K562 (cell line): ENCODE data around the gene CLTA. TPM values are rescaled to one million over a fixed set of nuclear protein-coding genes. Genes with fewer than 3 reads are reported as not detected.

Source experiments
- ARID2 ChIP-seq: fragments of 450-650 bp; IDR thresholded peaks from 2 replicates; pipeline ENCODE4 v1.6.1; 2017; ENCODE audit warnings: antibody characterized with exemption, mild to moderate bottlenecking
- BCOR ChIP-seq: fragments of 450-650 bp; IDR thresholded peaks from 2 replicates; pipeline ENCODE4 v1.6.1; 2016
- CAMTA2 ChIP-seq: fragments of 250-450 bp; sonication (Bioruptor Pico); conservative IDR thresholded peaks from 2 replicates; pipeline ENCODE4 v1.5.1; 2022
- DMBX1 ChIP-seq: fragments of 250-450 bp; sonication (Bioruptor Pico); IDR thresholded peaks from 2 replicates; pipeline ENCODE4 v1.8.0; 2022; ENCODE audit warnings: inconsistent platforms, mild to moderate bottlenecking, moderate library complexity, borderline replicate concordance
- E2F1 ChIP-seq: sonication (generic); formaldehyde crosslinking; IDR thresholded peaks from 2 replicates; pipeline ENCODE4 v1.8.1; 2023; ENCODE audit warnings: mild to moderate bottlenecking, missing genetic modification reagents, moderate library complexity
- EHMT2 ChIP-seq: fragments of 450-650 bp; IDR thresholded peaks from 2 replicates; pipeline ENCODE4 v1.6.1; 2018; ENCODE audit warnings: antibody characterized with exemption
- ESRRA ChIP-seq: fragments of 450-650 bp; IDR thresholded peaks from 2 replicates; pipeline ENCODE4 v1.6.1; 2014; ENCODE audit warnings: low read depth, mild to moderate bottlenecking, moderate library complexity, borderline replicate concordance
- ETS2 ChIP-seq: IDR thresholded peaks from 2 replicates; pipeline ENCODE4 v1.6.1; 2016; ENCODE audit warnings: borderline replicate concordance, missing genetic modification characterization, mild to moderate bottlenecking, moderate library complexity, missing compliant biosample characterization; ENCODE audit not compliant: poor library complexity, severe bottlenecking
- FOS ChIP-seq: IDR thresholded peaks from 3 replicates; pipeline ENCODE4 v1.6.1; 2011; ENCODE audit not compliant: insufficient read length; ENCODE audit errors: extremely low read depth
- FUS ChIP-seq: fragments of 200-400 bp; formaldehyde crosslinking; optimal IDR thresholded peaks from 2 replicates; pipeline ENCODE3; 2017; ENCODE audit warnings: low read depth, low read length
- JUN ChIP-seq, 2 experiments: sonication (generic) in 1 of 2; formaldehyde crosslinking in 1 of 2; IDR thresholded peaks; 2 replicates each; pipeline versions ENCODE4 v1.6.1 to v1.8.0; 2012 to 2022; ENCODE audit warnings: borderline replicate concordance in 2 of 2, mild to moderate bottlenecking in 2 of 2, improper control_type of control experiment in 1 of 2, low read depth in 1 of 2, low read length in 1 of 2, missing genetic modification reagents in 1 of 2
- MBD2 ChIP-seq: sonication (generic); IDR thresholded peaks from 2 replicates; pipeline ENCODE4 v1.6.1; 2016; ENCODE audit warnings: low read depth, borderline replicate concordance
- NR2F6 ChIP-seq: fragments of 450-650 bp; formaldehyde crosslinking; IDR thresholded peaks from 2 replicates; pipeline ENCODE4 v1.4.0; 2020; ENCODE audit warnings: mild to moderate bottlenecking
- SIN3B ChIP-seq: fragments of 450-650 bp; IDR thresholded peaks from 2 replicates; pipeline ENCODE4 v1.6.1; 2017; ENCODE audit warnings: low read depth, mild to moderate bottlenecking, moderate library complexity
- XRCC3 ChIP-seq: fragments of 450-650 bp; IDR thresholded peaks from 2 replicates; pipeline ENCODE4 v1.6.1; 2017; ENCODE audit warnings: mild to moderate bottlenecking, moderate library complexity
- YY1 ChIP-seq, 3 experiments: IDR thresholded peaks; 2 replicates each; pipeline ENCODE4 v1.6.1; 2011; ENCODE audit warnings: low read length in 2 of 3, mild to moderate bottlenecking in 2 of 3, moderate library complexity in 2 of 3, borderline replicate concordance in 1 of 3, control low read depth in 1 of 3, low read depth in 1 of 3; ENCODE audit not compliant: insufficient read depth in 3 of 3, insufficient replicate concordance in 2 of 3, control insufficient read depth in 1 of 3, insufficient read length in 1 of 3; ENCODE audit errors: extremely low read depth in 1 of 3
- ZFP30 ChIP-seq: fragments of 250-450 bp; sonication (Bioruptor Pico); IDR thresholded peaks from 2 replicates; pipeline ENCODE4 v1.8.0; 2022; ENCODE audit warnings: moderate library complexity, mild to moderate bottlenecking, inconsistent platforms, borderline replicate concordance
- ZNF146 ChIP-seq: IDR thresholded peaks from one replicate; pipeline ENCODE4 v1.6.1; 2018; ENCODE audit warnings: missing compliant biosample characterization; ENCODE audit not compliant: unreplicated experiment
- ZNF224 ChIP-seq: sonication (generic); formaldehyde crosslinking; IDR thresholded peaks from 2 replicates; pipeline ENCODE4 v1.8.0; 2022; ENCODE audit warnings: mild to moderate bottlenecking, missing genetic modification reagents
- ZNF354B ChIP-seq: fragments of 250-450 bp; sonication (Bioruptor Pico); IDR thresholded peaks from 2 replicates; pipeline ENCODE4 v1.4.0; 2020
- ZNF507 ChIP-seq: conservative IDR thresholded peaks from 2 replicates; pipeline ENCODE4 v1.6.1; 2017; ENCODE audit warnings: missing genetic modification characterization, missing compliant biosample characterization
- ZNF668 ChIP-seq: fragments of 250-450 bp; sonication (Bioruptor Pico); IDR thresholded peaks from 2 replicates; pipeline ENCODE4 v1.8.0; 2022; ENCODE audit warnings: mild to moderate bottlenecking, inconsistent platforms
- ZZZ3 ChIP-seq: fragments of 450-650 bp; IDR thresholded peaks from 2 replicates; pipeline ENCODE4 v1.6.1; 2016; ENCODE audit warnings: antibody characterized with exemption, mild to moderate bottlenecking, moderate library complexity
- polyA plus RNA-seq, 8 experiments: library from polyadenylated mRNA; depleted of rRNA in 4 of 8; stranded (reverse) in 5 of 8; unstranded in 3 of 8; fragments of >200 nt; fragmentation: Nextera tagmentation in 2 of 8; fragmentation: Illumina TruSeq in 1 of 8; extraction: Ambion mirVana in 2 of 8; extraction: Trizol in 1 of 8; gene quantifications; 2 replicates each; pipeline versions ENCODE4 v1.2.1 to v1.2.3, GENCODE V29; 2011 to 2014; ENCODE audit warnings: inconsistent platforms in 1 of 8, missing spikeins in 1 of 8
- total RNA-seq, 7 experiments: library from RNA; depleted of rRNA in 6 of 7; stranded (reverse); fragments of >200 nt in 6 of 7; fragmentation: Illumina TruSeq in 2 of 7; extraction: Trizol in 2 of 7; gene quantifications; 2 replicates each; pipeline versions ENCODE4 v1.2.1 to v1.2.3, GENCODE V29; 2011 to 2021; ENCODE audit warnings: low replicate concordance in 1 of 7
- TF ChIP-seq, protein P1 (sequence below): conservative IDR thresholded peaks from 2 replicates; pipeline ENCODE4 v1.6.1; 2011; ENCODE audit warnings: low read depth, mild to moderate bottlenecking, low read length; ENCODE audit not compliant: control insufficient read depth
- TF ChIP-seq, protein P2 (sequence below), 3 experiments: fragments of 200-800 bp in 1 of 3; sonication (Bioruptor generic) in 1 of 3; sonication (generic) in 1 of 3; formaldehyde crosslinking in 1 of 3; IDR thresholded peaks; 2 replicates each; pipeline versions ENCODE4 v1.6.1 to v1.8.0; 2016 to 2022; ENCODE audit warnings: mild to moderate bottlenecking in 2 of 3, missing compliant biosample characterization in 2 of 3, missing genetic modification characterization in 2 of 3, missing genetic modification reagents in 1 of 3

Gene CLTA
- total and polyA plus RNA-seq, 9 of the 15 experiments (the other 6 are each of a cell fraction or from before 2014, with no cell fraction given), result 37.8 to 219 (median 144) TPM

DNA sequence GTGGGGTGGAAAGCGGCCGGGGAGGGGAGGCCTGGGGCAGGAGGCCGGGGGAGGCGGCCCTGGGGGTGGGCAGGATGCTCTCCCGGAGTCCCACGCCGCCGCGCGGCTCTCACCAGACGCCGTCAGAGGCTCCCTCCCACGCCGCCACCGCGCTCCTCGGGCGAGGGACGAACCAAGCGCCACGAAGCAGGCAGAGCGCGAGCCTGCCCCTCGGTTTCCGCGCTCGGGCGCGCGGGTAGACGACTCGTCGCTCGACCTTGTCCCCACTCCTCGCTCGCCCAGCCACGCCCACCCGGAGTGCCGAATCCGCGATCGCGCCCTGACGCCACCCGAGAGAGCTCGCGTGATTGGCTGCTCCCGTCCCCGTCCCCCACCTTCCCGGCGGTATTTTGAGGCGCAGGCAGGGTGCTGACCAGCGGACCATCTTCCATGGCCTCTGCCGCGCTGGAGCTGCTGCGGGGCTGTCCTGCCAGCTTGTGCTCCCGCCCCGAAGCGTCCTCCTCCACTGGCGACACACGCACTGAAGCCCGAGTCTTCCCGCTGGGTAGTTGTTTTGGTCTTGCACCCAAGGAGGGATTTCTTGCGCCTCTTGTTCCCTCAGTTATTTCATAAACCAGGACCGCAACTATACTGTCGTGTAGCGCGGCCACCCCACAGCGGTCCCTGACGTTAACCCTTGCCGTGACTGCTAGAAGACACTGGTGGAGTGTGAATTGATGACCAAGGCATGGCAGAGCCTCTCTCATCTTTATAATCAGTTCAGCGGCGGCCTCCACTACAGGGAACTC, 67.7 kb downstream of the CLTA start, which contains the start of gene GNE (continued):
- TF ChIP-seq E2F1, result no peak
- peak; percentile 40 to 84 (median 74) for TF ChIP-seq YY1 (IDR thresholded peaks at IDR 0.05; ENCODE audit: borderline replicate concordance in 1 of 3, control insufficient read depth in 1 of 3, extremely low read depth in 1 of 3, insufficient read depth in 3 of 3, insufficient read length in 1 of 3, insufficient replicate concordance in 2 of 3, low read depth in 1 of 3, low read length in 2 of 3)
- no peak for TF ChIP-seq FOS
- TF ChIP-seq ESRRA, result peak; percentile 17; the same call in 1 of the 2 replicates
- TF ChIP-seq CAMTA2 (CRISPR knock-in tag), result no peak
- TF ChIP-seq MBD2, result peak; percentile 65
- no peak for TF ChIP-seq ZFP30 (CRISPR knock-in tag)
- no peak for TF ChIP-seq NR2F6 (CRISPR knock-in tag)
- TF ChIP-seq SIN3B, result peak; percentile 36; the same call in 1 of the 2 replicates
- TF ChIP-seq DMBX1 (CRISPR knock-in tag), result no peak
- TF ChIP-seq BCOR, result no peak
- no peak for TF ChIP-seq ARID2
- no peak for TF ChIP-seq ETS2
- TF ChIP-seq EHMT2, result no peak
- TF ChIP-seq FUS, result no peak
- TF ChIP-seq ZNF507 (tag), result no peak
- TF ChIP-seq, protein P1, sequence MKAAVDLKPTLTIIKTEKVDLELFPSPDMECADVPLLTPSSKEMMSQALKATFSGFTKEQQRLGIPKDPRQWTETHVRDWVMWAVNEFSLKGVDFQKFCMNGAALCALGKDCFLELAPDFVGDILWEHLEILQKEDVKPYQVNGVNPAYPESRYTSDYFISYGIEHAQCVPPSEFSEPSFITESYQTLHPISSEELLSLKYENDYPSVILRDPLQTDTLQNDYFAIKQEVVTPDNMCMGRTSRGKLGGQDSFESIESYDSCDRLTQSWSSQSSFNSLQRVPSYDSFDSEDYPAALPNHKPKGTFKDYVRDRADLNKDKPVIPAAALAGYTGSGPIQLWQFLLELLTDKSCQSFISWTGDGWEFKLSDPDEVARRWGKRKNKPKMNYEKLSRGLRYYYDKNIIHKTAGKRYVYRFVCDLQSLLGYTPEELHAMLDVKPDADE, result peak; percentile 72; the same call in 1 of the 2 replicates
- TF ChIP-seq ZNF224 (CRISPR knock-in tag), result no peak
- no peak for TF ChIP-seq XRCC3
- 0 out of 2 replicates have a peak, but pooled peaks have one; percentile 13 for TF ChIP-seq JUN (IDR thresholded peaks at IDR 0.05; ENCODE audit: borderline replicate concordance, low read depth, low read length)
- no peak for TF ChIP-seq JUN (CRISPR knock-in tag; IDR thresholded peaks at IDR 0.05; ENCODE audit: borderline replicate concordance)
- TF ChIP-seq ZNF146 (CRISPR knock-in tag), result no peak
- TF ChIP-seq ZNF354B (CRISPR knock-in tag), result no peak
- TF ChIP-seq ZNF668 (CRISPR knock-in tag), result no peak
- TF ChIP-seq ZZZ3, result no peak
- TF ChIP-seq, protein P2, sequence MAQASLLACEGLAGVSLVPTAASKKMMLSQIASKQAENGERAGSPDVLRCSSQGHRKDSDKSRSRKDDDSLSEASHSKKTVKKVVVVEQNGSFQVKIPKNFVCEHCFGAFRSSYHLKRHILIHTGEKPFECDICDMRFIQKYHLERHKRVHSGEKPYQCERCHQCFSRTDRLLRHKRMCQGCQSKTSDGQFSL (CRISPR knock-in tag; IDR thresholded peaks at IDR 0.05), result no peak
- TF ChIP-seq, protein P2 (tag; IDR thresholded peaks at IDR 0.05), result no peak
